ENCODE measurements around the gene PGA4.
"Not testable (repeated sequence)": the region's sequence is repeated elsewhere in the genome, so short reads cannot be mapped to it uniquely, and the experiment has no call there.

GRCh38 chr11:61250796-61251765, 28.9 kb downstream of the PGA4 start:
- TF ChIP-seq, protein P1, sequence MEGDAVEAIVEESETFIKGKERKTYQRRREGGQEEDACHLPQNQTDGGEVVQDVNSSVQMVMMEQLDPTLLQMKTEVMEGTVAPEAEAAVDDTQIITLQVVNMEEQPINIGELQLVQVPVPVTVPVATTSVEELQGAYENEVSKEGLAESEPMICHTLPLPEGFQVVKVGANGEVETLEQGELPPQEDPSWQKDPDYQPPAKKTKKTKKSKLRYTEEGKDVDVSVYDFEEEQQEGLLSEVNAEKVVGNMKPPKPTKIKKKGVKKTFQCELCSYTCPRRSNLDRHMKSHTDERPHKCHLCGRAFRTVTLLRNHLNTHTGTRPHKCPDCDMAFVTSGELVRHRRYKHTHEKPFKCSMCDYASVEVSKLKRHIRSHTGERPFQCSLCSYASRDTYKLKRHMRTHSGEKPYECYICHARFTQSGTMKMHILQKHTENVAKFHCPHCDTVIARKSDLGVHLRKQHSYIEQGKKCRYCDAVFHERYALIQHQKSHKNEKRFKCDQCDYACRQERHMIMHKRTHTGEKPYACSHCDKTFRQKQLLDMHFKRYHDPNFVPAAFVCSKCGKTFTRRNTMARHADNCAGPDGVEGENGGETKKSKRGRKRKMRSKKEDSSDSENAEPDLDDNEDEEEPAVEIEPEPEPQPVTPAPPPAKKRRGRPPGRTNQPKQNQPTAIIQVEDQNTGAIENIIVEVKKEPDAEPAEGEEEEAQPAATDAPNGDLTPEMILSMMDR (IDR thresholded peaks at IDR 0.05; ENCODE audit: borderline replicate concordance, extremely low read depth, low read length, poor library complexity, severe bottlenecking): not testable (repeated sequence)
- TF ChIP-seq EZH2 (IDR thresholded peaks at IDR 0.05; ENCODE audit: borderline replicate concordance, low read depth, low read length, severe bottlenecking): not testable (repeated sequence)
